AG20443 (cell line): Measurements from ENCODE around the gene MYO1B.
"Not testable (repeated sequence)": the region's sequence is repeated elsewhere in the genome, so short reads cannot be mapped to it uniquely, and the experiment has no call there.

Experiments used
- DNase-seq: peaks from one replicate; pipeline ENCODE4 v3.0.0; 2012; ENCODE audit warnings: low spot score, mixed read lengths

MYO1B gene

GRCh38 chr2:191410646-191411436 is 165.6 kb downstream of the MYO1B start:
- DNase-seq = no peak

DNA sequence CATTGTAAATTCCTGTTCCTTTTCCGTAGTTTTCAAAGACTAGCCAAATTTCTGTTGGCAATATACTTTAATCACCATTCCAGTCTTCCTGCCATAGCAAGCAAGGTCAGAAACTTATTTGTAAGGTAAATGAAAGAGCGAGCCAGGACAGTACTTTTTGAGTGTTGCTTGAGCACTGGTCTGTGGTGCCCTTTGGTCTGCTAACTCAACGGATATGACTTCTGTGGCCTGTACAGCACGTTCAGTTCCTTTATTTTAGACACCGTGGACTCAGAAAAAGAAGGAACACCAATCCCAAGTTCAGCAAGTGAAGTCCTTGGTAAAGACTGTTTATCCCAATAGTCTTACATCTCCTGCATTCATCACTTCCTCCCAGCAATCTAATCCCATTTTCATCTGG is 166.3 kb downstream of the MYO1B start:
- no peak for DNase-seq

DNA sequence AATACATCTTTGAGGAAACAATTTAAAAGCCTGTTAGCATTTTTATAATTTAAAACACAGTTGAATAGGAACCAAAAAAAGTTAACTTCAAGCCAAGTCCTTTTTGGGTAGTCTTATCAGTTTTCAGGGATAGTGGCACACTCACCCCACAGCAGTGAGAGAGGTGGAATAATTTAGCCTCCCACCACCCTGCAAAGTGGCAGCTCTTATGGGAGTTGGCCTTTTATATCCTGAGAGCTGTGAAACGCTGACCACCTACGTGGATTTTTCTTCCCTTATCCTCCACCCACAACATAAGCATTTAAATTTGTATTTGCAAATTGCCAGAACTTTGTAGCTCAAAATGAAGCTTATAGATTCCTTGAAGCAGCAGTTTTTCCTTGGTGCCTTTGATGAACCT is 167.1 kb downstream of the MYO1B start:
- no peak for DNase-seq

DNA sequence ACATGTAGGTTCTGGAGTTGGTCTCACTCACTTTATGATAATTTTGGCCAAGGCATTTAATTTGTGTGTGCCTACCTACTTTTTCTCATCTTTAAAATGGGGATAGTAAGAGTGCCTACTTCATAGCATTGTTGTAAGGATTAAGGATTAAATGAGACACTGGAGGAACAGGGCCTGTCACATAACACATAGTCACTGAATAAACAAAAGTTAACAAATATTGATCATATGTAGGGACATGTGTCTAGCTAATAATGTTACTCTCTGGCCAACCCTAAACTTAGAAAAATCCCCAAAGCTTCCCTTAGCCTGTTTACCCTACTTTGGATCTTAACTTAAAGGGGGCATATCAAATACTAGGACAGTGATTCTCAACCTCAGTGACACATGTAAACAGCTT is 169.9 kb downstream of the MYO1B start:
- DNase-seq = no peak

- DNase-seq = no peak
Measured at GRCh38 chr2:191415858-191416257, 170.7 kb downstream of the MYO1B start.

GRCh38 chr2:191417746-191418145 is 172.5 kb downstream of the MYO1B start:
- DNase-seq = no peak

DNA sequence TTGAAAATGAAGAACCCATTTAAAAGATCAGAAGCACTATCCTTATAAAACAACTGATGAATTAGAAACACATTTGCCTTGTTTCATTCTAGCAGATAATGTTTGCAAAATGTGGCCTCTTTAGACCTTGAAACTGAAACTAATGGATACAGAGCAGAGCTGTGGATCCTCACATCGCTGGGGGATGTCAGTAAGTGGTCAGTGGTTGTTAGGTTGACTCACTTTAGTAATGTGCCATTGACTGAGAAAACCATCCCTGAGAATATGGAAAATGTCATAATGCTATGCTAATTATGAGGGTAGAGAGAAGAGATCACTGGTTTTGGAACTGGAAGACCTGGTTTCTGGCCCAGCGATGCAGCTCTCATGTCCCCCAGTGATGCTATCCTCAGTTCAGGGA is 176.7 kb downstream of the MYO1B start:
- no peak for DNase-seq

DNA sequence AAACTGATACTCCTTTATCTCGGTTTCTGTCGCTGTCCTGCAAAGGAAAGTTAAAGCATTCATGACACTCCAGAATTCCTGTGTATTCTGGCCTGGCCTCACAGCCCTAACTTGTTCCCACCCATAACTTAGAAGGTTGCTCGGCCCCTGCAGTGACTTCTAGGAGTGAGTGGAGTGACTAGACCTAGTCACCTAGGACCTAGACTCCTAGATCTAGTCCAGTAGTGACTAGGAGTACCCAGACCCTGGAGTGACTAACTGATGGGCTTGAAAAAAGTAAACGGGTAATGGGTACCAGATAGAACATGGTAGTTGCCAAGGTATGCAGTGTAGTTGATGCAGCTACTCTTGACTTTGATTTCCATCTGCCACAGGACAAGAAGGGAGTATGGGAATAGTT is 181.8 kb downstream of the MYO1B start:
- no peak for DNase-seq

DNA sequence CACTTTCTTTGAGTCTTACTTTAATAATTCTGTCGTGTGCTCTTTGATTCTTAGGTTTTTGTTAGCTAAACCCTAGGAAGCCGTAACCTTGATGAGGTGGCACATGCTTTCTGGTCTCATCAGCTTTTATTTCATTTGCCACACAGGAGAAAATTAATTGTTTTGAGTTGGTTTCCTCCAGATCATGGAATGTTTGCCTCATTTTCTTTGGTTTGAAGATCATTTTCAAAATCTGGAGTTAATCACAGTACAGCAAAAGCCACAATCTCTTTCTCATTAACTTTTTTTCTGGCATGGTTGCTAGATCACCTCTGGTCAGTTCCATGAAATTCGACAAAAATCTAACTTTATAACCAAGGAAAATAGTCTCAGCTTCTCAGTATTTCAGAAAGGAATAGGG is 182.9 kb downstream of the MYO1B start:
- DNase-seq = no peak

GRCh38 chr2:191430476-191430875 is 185.3 kb downstream of the MYO1B start:
- DNase-seq = no peak

- DNase-seq = no peak
Measured at GRCh38 chr2:191432121-191432520, 186.9 kb downstream of the MYO1B start.

DNA sequence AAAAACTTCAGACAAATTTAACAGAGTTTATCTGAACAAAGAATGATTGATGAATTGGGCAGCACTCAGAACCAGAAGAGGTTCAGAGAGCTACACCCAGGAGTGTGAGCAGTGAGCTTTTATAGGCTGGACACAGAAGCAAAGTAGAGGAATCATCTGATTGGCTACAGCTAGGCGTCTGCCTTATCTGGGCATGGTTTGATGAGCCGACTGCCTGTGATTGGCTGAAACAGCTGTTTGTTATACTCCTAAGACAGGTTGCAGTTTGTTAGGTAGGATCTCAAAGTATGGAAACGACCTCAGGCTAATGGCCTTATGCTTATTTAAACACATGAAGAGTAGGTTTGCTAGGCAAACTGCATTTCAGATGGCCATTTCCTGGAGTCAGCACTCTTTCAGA is 188.9 kb downstream of the MYO1B start:
- no peak for DNase-seq

DNA sequence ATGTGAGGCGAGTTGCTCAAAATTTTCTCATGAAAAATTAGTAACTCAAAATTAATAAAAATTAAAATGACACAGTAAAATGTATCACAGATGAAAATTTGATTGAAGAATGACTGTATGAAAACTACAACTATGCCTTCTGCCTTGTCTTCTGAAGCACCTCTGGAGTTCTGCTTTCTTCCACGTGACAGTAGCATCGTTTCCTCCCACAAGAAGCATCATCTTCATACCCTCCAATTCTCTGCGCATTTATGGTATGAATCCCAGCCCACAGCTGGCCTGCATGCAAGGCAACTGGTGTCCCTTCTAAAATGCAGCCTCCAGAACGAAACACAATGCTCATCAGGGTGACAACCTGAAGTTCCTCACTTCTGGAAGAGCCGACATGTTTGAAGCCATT is 189.9 kb downstream of the MYO1B start:
- DNase-seq = no peak

GRCh38 chr2:191436368-191437055 is 191.3 kb downstream of the MYO1B start:
- no peak for DNase-seq

- DNase-seq = no peak
Measured at GRCh38 chr2:191439481-191439880, 194.3 kb downstream of the MYO1B start.

GRCh38 chr2:191441496-191442214 is 196.5 kb downstream of the MYO1B start:
- peak; percentile 82 for DNase-seq

- no peak for DNase-seq
Measured at GRCh38 chr2:191443446-191443845, 198.2 kb downstream of the MYO1B start.

DNA sequence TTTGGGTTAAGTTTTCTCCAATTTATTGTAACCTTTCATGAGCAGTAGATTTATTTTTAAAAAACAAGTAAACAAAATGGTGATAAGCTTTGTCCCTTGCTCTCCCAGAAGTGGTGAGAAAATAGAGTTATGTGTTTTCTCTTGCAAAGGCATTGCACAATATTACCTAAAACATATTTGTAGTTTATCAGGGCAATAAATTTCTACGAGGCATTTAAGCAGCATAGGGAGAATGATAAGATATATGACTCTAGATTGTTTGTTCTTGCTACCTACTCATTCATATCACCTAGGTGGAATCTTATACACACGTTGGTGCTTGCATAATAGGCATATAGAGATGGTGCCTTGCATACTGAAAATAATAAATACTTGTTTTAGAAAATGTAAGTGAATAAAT is 201.7 kb downstream of the MYO1B start:
- no peak for DNase-seq

DNA sequence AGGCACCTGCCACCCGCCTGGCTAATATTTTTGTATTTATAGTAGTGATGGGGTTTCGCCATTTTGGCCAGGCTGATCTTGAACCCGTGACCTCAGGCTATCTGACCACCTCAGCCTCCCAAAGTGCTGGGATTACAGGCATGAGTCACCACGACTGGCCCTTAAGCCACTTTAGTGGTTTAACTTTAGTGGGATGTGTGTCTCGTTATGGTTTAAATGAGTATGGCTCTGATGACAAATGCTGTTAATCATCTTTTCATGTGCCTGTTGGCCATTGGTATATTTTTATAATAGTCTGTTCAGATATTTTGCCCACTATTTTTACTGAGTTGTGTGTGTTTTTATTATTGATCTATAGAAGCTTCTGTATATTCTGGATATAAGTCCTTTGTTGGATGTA is 205.9 kb downstream of the MYO1B start:
- DNase-seq = no peak

- DNase-seq = no peak
Measured at GRCh38 chr2:191452065-191452464, 206.9 kb downstream of the MYO1B start.

DNA sequence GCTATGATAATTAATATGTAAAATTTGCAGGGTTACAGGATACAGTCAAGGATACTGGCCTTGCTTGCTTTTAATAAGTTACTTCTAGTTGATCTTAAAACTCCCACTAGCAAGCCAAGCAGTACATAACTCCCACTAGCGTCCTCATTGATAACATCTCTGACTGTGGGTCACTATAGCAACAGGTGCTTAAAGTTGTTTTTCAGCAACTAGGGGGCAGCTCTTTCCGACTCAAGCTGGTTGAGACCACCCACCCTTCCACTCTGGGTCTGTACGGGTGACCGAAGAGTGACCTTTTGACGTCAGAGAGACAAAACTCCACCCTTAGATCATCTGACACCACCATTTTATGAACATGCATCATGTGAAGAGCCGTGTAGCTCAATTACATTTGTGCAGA is 208.6 kb downstream of the MYO1B start:
- DNase-seq = no peak

DNA sequence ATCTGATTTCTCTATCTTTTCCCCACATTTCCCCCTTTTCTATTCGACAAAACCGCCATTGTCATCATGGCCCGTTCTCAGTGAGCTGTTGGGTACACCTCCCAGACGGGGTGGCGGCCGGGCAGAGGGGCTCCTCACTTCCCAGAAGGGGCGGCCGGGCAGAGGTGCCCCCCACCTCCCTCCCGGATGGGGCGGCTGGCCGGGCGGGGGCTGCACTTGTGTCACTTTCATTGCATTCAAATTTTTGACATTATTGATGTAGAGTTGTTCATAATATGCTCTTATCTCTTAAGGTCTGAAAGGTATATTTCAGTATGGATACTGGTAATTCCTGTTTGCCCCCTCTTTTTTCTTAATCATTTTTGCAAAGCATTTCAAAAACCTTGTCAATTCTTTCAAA is 211.3 kb downstream of the MYO1B start:
- DNase-seq = not testable (repeated sequence)

DNA sequence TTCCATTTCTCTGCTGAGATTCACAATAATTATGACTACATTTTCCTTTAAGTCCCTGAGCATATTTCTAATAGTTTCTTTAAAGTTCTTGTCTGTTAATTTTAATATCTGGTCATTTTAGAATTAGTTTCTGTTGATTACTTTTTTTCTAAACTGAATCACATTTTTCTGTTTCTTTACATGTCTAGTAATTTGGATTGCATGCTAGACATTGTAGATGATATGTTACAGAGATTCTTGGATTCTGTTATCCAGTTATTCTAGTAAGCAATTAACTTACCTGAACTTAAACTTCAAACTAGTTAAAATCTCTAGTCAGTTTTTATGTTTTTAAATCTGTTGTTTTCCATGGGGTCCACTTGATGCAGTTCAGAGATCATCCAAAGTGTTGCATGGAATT is 214.0 kb downstream of the MYO1B start:
- DNase-seq = no peak
